Stomach (tissue), 4 donors: ENCODE results near the gene WDR70.

Source experiments
- EP300 ChIP-seq: sonication (generic); formaldehyde crosslinking; IDR thresholded peaks from one replicate; pipeline ENCODE4 v1.6.1; 2017; ENCODE audit warnings: antibody characterized with exemption
- POLR2AphosphoS5 ChIP-seq, 3 donors: sonication (generic); formaldehyde crosslinking; IDR thresholded peaks; one replicate each; pipeline ENCODE4 v1.6.1; 2016; ENCODE audit warnings: antibody characterized with exemption in 3 of 3
- TF ChIP-seq, protein P1 (sequence below), 7 experiments: fragments of 450-650 bp in 4 of 7; fragments of 200-600 bp in 3 of 7; sonication (generic) in 3 of 7; IDR thresholded peaks; one replicate each; pipeline ENCODE4 v1.5.1; 2016 to 2019; ENCODE audit warnings: antibody characterized with exemption in 7 of 7, control low read depth in 2 of 7, mild to moderate bottlenecking in 1 of 7

DNA sequence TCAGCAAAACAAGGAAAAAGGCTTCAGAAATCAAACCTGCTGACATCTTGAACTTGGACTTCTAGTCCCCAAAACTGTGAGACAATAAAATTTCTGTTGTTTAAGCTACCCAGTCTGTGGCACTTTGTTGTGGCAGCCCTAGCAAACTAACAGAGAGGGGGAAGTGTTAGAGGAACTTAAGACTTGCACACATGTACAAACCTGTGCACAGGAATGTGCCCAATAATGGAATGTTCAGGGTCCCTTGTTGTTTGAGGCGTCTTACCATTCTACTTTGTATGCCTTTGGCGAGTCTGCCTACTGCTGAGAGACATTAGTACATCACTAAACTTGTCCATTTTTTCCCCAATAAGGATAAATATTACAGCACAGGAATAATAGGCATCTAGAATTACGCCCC is 160.3 kb downstream of the WDR70 start:
- TF ChIP-seq, protein P1, sequence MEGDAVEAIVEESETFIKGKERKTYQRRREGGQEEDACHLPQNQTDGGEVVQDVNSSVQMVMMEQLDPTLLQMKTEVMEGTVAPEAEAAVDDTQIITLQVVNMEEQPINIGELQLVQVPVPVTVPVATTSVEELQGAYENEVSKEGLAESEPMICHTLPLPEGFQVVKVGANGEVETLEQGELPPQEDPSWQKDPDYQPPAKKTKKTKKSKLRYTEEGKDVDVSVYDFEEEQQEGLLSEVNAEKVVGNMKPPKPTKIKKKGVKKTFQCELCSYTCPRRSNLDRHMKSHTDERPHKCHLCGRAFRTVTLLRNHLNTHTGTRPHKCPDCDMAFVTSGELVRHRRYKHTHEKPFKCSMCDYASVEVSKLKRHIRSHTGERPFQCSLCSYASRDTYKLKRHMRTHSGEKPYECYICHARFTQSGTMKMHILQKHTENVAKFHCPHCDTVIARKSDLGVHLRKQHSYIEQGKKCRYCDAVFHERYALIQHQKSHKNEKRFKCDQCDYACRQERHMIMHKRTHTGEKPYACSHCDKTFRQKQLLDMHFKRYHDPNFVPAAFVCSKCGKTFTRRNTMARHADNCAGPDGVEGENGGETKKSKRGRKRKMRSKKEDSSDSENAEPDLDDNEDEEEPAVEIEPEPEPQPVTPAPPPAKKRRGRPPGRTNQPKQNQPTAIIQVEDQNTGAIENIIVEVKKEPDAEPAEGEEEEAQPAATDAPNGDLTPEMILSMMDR (IDR thresholded peaks at IDR 0.05) = no peak
- TF ChIP-seq POLR2AphosphoS5 (IDR thresholded peaks at IDR 0.05) (no peak), EP300 (no peak)
